SJCRH30 (cell line): ENCODE data around the gene CLEC2A. TPM values are rescaled to one million over a fixed set of nuclear protein-coding genes. Genes with fewer than 3 reads are reported as not detected.

Experiments
- DNase-seq, 2 experiments: peaks; one replicate each; pipeline ENCODE4 v3.0.0-alpha.2; 2015 to 2020
- H3K27ac ChIP-seq: fragments of 250-450 bp; sonication (Bioruptor Pico); 2 replicates; pipeline ENCODE4 v1.5.1; 2020; ENCODE audit warnings: mild to moderate bottlenecking, moderate library complexity
- H3K27me3 ChIP-seq: fragments of 250-450 bp; sonication (Bioruptor Pico); 2 replicates; pipeline ENCODE4 v1.5.1; 2020; ENCODE audit warnings: mild to moderate bottlenecking, moderate library complexity
- H3K36me3 ChIP-seq: fragments of 250-450 bp; sonication (Bioruptor Pico); 2 replicates; pipeline ENCODE4 v1.5.1; 2020; ENCODE audit warnings: mild to moderate bottlenecking, moderate library complexity
- H3K4me1 ChIP-seq: fragments of 250-450 bp; sonication (Bioruptor Pico); 2 replicates; pipeline ENCODE4 v1.5.1; 2020; ENCODE audit warnings: mild to moderate bottlenecking, moderate library complexity
- H3K4me3 ChIP-seq: fragments of 250-450 bp; sonication (Bioruptor Pico); 2 replicates; pipeline ENCODE4 v1.5.1; 2020; ENCODE audit warnings: mild to moderate bottlenecking, moderate library complexity
- H3K9me3 ChIP-seq: fragments of 250-450 bp; sonication (Bioruptor Pico); replicated peaks from 2 replicates; pipeline ENCODE4 v1.5.1; 2020; ENCODE audit warnings: mild to moderate bottlenecking, moderate library complexity
- total RNA-seq: library from RNA; depleted of rRNA; stranded (reverse); fragments of >200 nt; shearing (Covaris generic); gene quantifications from 2 replicates; pipeline ENCODE4 v1.2.3, GENCODE V29; 2014

The CLEC2A gene
- total RNA-seq, 1 experiment from 2014 or later: not detected

DNA sequence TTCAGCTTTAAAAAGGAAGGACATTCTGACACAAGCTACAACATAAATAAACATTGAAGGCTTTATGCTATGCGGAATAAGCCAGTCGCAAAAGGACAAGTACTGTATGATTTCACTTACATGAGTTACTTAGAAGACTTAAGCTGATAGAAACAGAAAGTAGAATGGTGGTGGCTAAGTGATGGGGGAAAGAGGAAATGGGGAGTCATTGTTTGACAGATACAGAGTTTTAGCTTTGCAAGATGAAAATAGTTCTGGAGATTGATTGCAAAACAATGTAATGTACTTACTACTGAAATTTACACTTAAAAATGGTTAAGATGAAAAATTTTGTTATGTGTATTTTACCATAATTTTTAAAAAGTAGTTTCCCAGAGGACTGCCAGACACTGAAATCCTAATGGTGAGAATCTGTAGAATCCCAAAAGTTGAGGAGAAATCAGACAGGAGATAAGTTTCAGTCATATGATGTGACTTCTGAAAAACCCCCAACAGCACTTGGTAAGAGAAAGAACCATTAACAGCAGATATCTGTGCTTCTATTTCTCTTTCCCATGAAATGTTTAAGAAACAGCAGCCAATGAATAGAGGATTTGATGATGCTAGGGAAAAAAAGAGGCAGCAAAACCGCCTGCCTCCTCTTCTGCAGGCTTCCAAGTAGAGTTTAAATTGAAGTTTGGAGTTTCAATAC, 16.6 kb upstream of the CLEC2A start:
- Histone ChIP-seq H3K27me3 (no peaks in the 10 kb centered on the region), H3K27ac (no peak overlapping the region), H3K9me3 (no peaks in the 10 kb centered on the region), H3K36me3 (no peaks in the 10 kb centered on the region), H3K4me1 (no peaks in the 10 kb centered on the region), H3K4me3 (no peak overlapping the region)
- no peak for DNase-seq

DNA sequence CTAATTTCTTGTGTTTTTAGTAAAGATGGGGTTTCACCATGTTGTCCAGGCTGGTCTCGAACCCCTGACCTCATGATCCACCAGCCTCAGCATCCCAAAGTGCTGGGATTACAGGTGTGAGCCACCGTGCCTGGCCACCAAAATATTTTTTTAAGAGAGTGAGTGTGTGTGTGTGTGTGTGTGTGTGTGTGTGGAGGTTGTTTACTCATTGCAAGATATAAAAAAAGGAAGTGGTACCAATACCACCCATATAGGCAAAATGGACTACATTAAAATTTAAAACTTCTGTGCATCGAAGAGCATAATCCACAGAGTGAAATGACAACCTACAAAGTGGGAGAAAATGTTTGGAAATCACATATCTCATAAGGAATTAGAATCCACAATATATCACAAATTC, 15.5 kb upstream of the CLEC2A start:
- H3K27me3 ChIP-seq: no peaks in the 10 kb centered on the region

DNA sequence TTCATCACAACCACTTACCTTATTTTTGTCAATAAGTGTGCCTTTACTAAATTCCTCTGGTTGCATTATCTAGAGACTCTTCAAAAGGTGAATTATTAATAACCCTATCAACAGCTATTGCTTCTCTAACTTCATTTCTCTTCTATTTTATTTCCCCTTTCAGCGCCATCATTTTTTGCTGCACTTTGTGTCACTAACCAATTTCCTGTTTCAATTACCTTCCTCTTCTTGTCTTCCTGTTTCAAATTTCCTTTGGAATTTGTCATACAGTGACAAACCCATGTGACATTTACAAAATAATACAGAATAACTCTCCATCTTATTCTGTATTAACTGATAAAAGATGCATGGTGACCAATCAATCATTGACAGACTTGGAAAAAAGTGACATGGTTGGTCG, 12.2 kb upstream of the CLEC2A start:
- H3K27ac ChIP-seq: no peak overlapping the region
- DNase-seq: no peak
- H3K36me3 ChIP-seq: no peaks in the 10 kb centered on the region
- no peaks in the 10 kb centered on the region for H3K9me3 ChIP-seq
- H3K4me3 ChIP-seq: no peak overlapping the region
- 0 out of 2 replicates have a peak, but pooled peaks cover 4% of the 10 kb centered on the region for H3K27me3 ChIP-seq
- H3K4me1 ChIP-seq: no peaks in the 10 kb centered on the region

More for the DNA sequence above, 15.5 kb upstream of the CLEC2A start:
- H3K27ac ChIP-seq: no peak overlapping the region
- no peak overlapping the region for H3K4me3 ChIP-seq
- H3K9me3 ChIP-seq: no peaks in the 10 kb centered on the region
- H3K36me3 ChIP-seq: no peaks in the 10 kb centered on the region
- no peaks in the 10 kb centered on the region for H3K4me1 ChIP-seq
- no peak for DNase-seq

DNA sequence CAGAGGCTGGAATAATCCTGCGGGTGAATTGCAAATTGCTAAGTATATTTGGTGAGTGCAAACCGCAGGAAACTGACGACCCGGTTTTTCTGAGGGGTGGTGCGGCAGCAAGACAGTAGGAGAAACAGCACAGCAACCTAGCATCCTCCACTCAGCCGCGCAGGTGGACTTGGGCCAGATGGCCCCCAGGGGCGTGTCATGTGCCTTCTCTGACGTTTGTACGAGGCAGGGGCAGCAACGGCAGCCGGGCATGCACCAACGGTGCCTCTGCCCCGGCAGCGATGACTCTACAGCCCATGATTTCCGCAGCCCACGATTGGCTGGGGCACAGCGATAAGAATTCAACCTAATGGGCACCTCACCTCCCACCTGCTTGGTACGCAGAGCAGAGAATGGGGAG, 11.1 kb upstream of the CLEC2A start:
- H3K27ac ChIP-seq: no peak overlapping the region
- 0 out of 2 replicates have a peak, but pooled peaks cover 4% of the 10 kb centered on the region for H3K27me3 ChIP-seq
- DNase-seq: no peak
- H3K4me3 ChIP-seq: no peak overlapping the region
- no peaks in the 10 kb centered on the region for H3K9me3 ChIP-seq
- H3K4me1 ChIP-seq: no peaks in the 10 kb centered on the region
- no peaks in the 10 kb centered on the region for H3K36me3 ChIP-seq

DNA sequence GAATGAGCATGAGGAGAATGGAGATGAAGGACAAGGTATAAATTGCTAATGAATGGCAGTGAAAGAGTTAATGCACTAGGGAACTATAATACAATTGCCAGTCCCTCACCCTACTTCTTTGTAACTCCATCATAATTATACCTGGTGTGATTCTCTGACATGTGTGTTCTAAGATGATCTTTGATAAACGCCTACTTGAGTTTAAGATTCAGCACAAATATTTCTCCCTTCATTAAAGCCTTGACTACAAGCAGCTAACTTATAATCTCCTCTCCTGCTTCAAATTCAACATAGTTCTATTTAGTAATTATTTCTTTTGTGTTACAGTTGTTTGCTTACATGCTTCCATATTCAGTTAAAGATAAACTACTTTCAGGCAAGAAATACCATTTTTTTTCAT, 9.7 kb upstream of the CLEC2A start:
- Histone ChIP-seq H3K27me3 (0 out of 2 replicates have a peak, but pooled peaks cover 4% of the 10 kb centered on the region), H3K9me3 (no peaks in the 10 kb centered on the region), H3K4me1 (no peaks in the 10 kb centered on the region), H3K27ac (no peak overlapping the region), H3K4me3 (no peak overlapping the region), H3K36me3 (no peaks in the 10 kb centered on the region)
- DNase-seq: no peak

DNA sequence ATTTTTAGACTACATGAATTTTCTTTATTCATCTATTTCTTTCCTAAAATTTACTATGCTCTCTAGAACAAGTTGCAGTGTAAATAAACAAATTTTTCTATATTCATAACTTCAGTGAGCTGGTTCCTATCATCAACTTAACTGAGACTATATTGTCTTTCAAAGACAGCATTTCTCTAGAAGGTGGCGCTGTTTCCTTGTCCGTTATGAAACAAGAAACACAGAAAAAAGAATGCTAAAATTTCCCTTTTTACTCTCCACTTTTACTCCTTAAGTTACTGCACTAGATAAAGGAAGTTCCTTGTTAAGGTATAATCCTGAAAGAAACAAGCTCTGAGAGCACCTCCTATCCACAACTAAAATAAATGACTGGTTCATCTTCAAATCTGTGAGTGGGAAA, 8.2 kb upstream of the CLEC2A start:
- Histone ChIP-seq H3K27me3 (0 out of 2 replicates have a peak, but pooled peaks cover 4% of the 10 kb centered on the region), H3K27ac (no peak overlapping the region), H3K4me3 (no peak overlapping the region), H3K36me3 (no peaks in the 10 kb centered on the region), H3K4me1 (no peaks in the 10 kb centered on the region), H3K9me3 (no peaks in the 10 kb centered on the region)
- no peak for DNase-seq

DNA sequence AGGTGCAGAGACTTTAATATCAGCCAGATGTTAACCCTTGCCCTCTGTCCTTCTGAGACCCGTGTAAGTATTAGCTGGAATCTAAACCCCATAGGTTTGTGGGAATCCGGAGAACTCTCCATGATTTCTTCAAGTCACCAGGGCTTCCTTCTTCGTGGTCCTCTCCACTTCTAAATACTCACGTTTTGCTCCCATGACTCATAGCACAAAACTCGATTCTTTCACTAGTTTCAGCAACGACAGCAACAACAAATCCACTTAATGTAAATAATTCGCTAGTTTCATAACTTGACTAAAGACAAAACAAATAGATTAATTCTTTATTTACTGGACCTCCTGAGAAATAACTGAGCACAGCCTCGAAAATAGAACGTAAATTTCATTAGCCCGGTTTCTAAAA, 4.4 kb upstream of the CLEC2A start:
- H3K27ac ChIP-seq: no peak overlapping the region
- no peaks in the 10 kb centered on the region for H3K36me3 ChIP-seq
- no peaks in the 10 kb centered on the region for H3K4me1 ChIP-seq
- no peaks in the 10 kb centered on the region for H3K9me3 ChIP-seq
- H3K4me3 ChIP-seq: no peak overlapping the region
- no peak for DNase-seq
- H3K27me3 ChIP-seq: 0 out of 2 replicates have a peak, but pooled peaks cover 4% of the 10 kb centered on the region

DNA sequence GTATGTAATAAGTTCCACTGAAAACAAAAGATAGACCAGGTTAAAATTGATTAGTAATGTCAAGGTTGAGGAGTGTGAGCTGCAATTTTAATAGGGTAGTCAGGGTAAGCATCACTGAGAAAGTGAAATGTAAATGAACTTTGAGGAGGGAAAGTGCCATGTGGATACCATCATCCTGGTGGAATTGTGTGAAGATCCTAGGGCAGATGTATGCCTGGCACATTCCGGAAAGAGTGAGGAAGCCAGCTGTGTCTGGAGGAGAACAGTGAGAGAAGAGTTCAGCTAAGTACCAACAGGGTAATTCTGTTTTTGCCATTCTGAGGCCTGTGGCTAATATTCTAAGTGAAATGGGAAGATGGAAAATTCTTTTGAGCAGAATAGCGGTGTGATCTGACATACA, 2.9 kb upstream of the CLEC2A start:
- no peak for DNase-seq
- Histone ChIP-seq H3K4me1 (no peaks in the 10 kb centered on the region), H3K27ac (no peak overlapping the region), H3K36me3 (no peaks in the 10 kb centered on the region), H3K27me3 (no peaks in the 10 kb centered on the region), H3K4me3 (no peak overlapping the region), H3K9me3 (no peaks in the 10 kb centered on the region)

DNA sequence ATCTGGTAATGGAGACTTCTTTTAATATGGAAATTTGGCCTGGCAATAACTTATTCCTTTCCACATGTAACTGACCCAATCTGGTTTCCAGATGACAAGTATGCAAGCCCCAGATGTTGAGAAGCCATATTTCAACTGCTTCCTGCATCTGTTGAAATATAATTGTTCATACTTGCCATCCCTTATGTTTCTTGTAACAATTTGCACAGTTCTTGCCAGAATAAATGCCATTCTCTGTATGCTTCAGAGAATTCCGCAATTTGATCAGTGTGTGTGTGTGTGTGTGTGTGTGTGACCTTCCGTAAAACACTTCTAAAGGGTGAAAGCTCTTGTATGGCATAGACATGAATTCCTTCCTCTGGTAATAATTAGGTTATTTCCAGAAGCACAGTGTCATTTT, 1.8 kb upstream of the CLEC2A start:
- H3K27ac ChIP-seq: no peak overlapping the region
- H3K9me3 ChIP-seq: no peaks in the 10 kb centered on the region
- no peaks in the 10 kb centered on the region for H3K4me1 ChIP-seq
- DNase-seq: no peak
- H3K36me3 ChIP-seq: no peaks in the 10 kb centered on the region
- H3K27me3 ChIP-seq: no peaks in the 10 kb centered on the region
- H3K4me3 ChIP-seq: no peak overlapping the region

DNA sequence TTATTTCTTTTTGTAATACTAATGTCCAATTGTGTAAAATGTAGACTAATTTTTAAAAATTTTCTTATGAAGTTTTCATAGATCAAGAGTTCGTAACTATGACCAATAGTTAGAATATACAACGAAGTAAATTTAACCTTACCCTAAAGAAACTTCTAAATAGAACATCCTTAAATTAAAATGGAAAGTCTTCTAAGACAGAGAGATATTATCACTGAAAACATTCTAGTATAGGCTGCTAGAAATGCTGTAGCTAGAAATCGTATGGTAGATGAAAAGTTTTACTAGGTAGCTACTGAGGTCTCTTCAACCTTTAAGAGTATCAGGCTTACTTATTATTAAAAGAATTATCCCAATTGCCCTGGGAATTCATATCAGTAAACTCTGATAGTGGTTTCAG, 925 bp downstream of the CLEC2A start:
- no peak overlapping the region for H3K4me3 ChIP-seq
- DNase-seq: no peak
- H3K27ac ChIP-seq: no peak overlapping the region
- H3K27me3 ChIP-seq: no peaks in the 10 kb centered on the region
- no peaks in the 10 kb centered on the region for H3K9me3 ChIP-seq
- no peaks in the 10 kb centered on the region for H3K36me3 ChIP-seq
- no peaks in the 10 kb centered on the region; the same call in 1 of the 2 replicates for H3K4me1 ChIP-seq

DNA sequence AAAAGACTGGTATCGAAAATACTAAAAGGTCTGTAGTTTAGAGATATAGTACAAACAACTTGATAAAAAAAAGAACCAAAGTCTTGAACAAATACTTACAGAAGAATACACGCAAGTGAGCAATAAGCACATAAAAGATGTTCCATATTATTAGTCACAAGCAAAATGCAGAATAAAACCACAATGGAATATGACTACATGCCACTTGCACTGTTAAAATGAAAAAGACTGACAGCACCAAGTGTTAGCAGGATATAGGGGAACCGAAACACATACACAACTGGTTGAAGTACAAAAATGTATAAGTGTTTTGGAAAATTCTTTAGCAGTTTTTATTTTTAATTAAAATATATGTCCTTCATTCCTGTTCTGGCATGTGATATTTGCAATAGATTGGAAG, 3.6 kb downstream of the CLEC2A start:
- H3K4me3 ChIP-seq: no peak overlapping the region
- H3K4me1 ChIP-seq: peaks cover 2% of the 10 kb centered on the region; the same call in 1 of the 2 replicates
- no peaks in the 10 kb centered on the region for H3K9me3 ChIP-seq
- H3K27ac ChIP-seq: no peak overlapping the region
- DNase-seq: peak in 1 of 2 experiments; percentile 51
- H3K36me3 ChIP-seq: no peaks in the 10 kb centered on the region
- no peaks in the 10 kb centered on the region for H3K27me3 ChIP-seq

DNA sequence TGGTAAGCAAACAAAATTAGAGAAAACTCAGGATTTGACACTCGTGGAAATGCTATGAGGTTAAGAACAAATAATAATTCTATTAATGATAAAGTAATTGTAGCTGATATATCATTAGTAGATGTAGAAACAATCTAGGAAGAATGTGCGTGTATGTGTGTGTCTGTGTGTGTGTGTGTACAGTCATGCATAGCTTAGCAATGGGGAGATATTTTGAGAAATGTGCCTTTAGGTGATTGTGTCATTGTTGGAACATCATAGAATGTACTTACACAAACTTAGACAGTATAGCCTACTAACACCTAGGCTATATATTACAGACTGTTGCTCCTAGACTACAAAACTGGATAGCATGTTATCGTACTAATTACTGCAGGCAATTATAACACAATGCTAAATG, 5.3 kb downstream of the CLEC2A start:
- H3K27me3 ChIP-seq: no peaks in the 10 kb centered on the region
- H3K27ac ChIP-seq: no peak overlapping the region
- no peak overlapping the region for H3K4me3 ChIP-seq
- H3K36me3 ChIP-seq: no peaks in the 10 kb centered on the region
- peaks cover 2% of the 10 kb centered on the region; the same call in 1 of the 2 replicates for H3K4me1 ChIP-seq
- no peaks in the 10 kb centered on the region for H3K9me3 ChIP-seq
- no peak for DNase-seq

DNA sequence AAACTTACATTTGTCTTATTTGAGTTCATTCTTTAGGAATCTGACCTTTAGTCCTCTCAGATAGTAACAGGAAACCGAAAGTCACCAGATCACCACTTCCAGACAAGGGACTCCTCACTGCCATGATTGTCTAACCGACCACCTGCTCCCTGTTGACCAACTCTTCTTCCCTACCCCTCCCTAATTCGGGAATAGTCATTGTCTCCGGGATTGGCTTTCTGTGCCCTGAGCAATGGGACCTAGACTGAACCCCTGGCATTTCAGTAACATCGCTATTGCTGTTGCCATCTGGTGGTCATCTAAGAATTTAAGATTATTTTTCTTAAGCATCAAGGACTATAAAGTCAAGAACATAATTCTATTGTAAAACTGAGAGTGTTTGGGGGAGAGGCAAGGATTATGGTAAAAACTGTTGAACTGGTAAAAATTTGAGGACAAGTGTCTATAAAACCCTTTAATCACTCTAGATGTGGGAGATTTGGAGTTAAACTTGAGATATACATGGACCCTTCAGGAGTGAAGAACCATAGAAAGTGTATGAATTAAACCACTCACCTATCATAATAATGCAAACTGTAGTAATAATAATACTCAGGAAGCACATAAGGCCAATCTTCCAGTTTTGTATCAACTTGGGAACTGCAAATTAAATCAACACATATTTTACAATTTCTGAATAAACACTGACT, 6.3 kb downstream of the CLEC2A start:
- DNase-seq: peak; percentile 22 to 55
- no peaks in the 10 kb centered on the region for H3K9me3 ChIP-seq
- H3K27ac ChIP-seq: no peak overlapping the region
- no peaks in the 10 kb centered on the region for H3K36me3 ChIP-seq
- no peak overlapping the region for H3K4me3 ChIP-seq
- H3K27me3 ChIP-seq: no peaks in the 10 kb centered on the region
- peaks cover 2% of the 10 kb centered on the region; the same call in 1 of the 2 replicates for H3K4me1 ChIP-seq

DNA sequence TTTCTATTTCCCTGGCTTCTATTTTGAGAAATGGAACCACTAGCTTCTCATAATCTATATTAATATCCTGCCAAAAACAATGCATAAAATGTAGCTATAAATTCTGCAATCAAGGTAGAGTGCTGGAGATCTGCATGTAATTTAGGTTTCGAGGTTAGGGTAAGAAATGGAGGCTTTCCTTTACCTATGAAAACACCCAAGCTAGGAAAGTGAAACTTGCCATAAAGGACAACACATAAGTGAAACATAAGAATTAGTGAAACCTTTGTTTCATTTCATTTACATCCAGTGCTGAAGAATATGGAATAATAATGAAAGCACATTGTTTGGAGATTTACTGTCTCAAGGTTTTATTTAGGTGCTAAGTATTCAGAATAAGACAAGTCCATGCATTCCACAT, 9.7 kb downstream of the CLEC2A start:
- Histone ChIP-seq H3K4me1 (peaks cover 2% of the 10 kb centered on the region; the same call in 1 of the 2 replicates), H3K9me3 (no peaks in the 10 kb centered on the region), H3K27ac (no peak overlapping the region), H3K27me3 (no peaks in the 10 kb centered on the region), H3K4me3 (no peak overlapping the region), H3K36me3 (no peaks in the 10 kb centered on the region)
- DNase-seq: no peak

DNA sequence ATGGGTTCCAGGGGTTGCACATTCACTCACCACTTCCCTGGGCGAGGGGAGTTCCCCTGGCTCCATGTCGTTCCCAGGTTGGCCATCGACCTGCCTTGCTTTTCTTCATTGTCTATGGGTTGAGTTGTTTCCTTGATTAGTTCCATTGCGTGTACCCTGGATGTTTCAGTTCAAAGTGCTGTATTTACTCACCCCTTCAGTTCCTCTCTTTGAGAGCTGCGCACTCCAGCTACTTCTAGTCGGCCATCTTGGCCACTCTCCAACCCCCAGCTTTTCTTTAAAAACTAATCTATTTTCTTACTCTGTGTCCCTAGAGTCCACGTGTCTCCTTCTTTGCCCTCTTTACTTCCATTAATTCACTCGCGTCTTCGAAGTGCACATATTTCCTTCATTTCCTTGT, 11.7 kb downstream of the CLEC2A start:
- Histone ChIP-seq H3K4me3 (no peak overlapping the region), H3K9me3 (no peaks in the 10 kb centered on the region), H3K27me3 (no peaks in the 10 kb centered on the region), H3K4me1 (no peaks in the 10 kb centered on the region), H3K27ac (no peak overlapping the region), H3K36me3 (no peaks in the 10 kb centered on the region)
- no peak for DNase-seq
